Stimulated activated CD4-positive, alpha-beta T cell treated with anti-CD3 and anti-CD28 coated beads, Interleukin-15, amount 100 ng/mL, for 24 hours (primary cell): ENCODE results near the gene GPR173.

Source experiments
- DNase-seq: peaks from one replicate; pipeline ENCODE4 v3.0.0-alpha.2; 2020

Gene GPR173

GRCh38 chrX:53071604-53072417 is 23.2 kb downstream of the GPR173 start:
- DNase-seq, result peak; percentile 67

DNA sequence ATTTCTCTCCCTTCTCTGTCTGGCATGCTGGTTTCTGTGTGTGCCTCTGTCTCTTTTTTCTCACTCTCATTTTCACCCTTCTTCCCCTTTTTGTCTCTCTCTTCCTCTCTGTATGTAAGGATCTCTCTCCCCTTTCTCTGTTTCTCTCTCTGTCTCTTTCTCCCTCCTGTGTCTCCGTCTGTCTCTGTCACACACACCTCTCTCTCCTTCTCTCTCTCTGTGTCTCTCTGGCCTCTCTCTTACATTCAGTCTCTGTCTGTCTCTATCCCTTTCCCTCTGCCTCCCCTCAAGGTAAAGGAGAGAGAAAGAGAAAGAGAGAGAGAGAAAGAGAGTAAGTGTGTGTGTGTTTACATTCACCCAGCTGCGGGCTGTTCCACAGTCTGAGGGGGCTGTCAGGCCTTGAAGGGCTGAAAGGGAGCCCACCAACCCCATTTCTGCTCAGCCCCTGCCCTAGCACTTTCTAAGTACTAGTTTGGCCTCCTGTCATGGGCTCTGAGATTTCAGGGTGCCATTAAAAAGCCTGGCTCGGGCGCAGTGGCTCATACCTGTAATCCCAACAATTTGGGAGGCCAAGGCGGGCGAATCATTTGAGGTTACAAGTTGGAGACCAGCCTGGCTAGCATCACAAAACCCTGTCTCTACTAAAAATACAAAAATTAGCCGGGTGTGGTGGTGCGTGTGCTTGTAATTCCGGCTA is 24.0 kb downstream of the GPR173 start:
- DNase-seq, result no peak

DNA sequence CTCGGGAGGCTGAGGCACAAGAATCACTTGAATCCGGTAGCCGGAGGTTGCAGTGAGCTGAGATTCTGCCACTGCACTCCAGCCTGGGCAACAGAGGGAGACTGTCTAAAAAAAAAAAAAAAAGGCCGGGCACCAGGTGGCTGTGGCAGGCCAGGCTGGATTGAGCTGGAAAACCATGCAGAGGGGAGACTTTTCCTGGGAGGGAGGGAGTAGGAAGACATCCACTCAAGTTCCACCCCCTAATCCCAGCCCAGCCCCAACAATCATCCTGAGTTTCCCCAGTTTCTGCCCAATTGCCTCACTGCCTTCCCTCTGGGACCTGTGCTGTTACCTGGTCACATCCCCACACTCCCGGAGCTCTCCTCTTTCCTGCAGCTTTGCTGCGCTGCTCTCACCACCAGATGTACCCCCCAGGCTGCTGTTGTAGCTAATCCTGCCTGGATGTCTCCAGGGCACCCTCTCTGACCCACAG is 24.6 kb downstream of the GPR173 start:
- DNase-seq, result no peak

DNA sequence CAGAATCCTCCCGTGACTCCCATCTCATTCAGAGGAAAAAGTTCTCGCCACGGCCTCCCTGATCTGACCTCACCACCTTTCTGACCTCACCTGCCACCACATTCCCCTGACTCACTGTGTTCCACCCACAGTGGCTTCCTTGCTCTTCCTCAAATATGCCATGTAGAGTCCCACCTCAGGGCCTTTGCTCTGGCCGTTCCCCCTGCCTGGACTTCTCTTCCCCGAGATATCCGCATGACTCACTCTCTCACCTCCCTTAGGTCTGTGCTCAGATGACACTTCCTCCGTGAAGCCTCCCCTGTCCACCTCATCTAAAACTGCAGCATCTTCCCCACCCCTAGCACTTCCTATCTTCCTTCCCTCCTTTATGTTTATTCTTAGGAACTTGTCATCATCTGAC is 26.4 kb downstream of the GPR173 start:
- DNase-seq, result no peak

GRCh38 chrX:53076671-53077070 is 28.1 kb downstream of the GPR173 start:
- no peak for DNase-seq

DNA sequence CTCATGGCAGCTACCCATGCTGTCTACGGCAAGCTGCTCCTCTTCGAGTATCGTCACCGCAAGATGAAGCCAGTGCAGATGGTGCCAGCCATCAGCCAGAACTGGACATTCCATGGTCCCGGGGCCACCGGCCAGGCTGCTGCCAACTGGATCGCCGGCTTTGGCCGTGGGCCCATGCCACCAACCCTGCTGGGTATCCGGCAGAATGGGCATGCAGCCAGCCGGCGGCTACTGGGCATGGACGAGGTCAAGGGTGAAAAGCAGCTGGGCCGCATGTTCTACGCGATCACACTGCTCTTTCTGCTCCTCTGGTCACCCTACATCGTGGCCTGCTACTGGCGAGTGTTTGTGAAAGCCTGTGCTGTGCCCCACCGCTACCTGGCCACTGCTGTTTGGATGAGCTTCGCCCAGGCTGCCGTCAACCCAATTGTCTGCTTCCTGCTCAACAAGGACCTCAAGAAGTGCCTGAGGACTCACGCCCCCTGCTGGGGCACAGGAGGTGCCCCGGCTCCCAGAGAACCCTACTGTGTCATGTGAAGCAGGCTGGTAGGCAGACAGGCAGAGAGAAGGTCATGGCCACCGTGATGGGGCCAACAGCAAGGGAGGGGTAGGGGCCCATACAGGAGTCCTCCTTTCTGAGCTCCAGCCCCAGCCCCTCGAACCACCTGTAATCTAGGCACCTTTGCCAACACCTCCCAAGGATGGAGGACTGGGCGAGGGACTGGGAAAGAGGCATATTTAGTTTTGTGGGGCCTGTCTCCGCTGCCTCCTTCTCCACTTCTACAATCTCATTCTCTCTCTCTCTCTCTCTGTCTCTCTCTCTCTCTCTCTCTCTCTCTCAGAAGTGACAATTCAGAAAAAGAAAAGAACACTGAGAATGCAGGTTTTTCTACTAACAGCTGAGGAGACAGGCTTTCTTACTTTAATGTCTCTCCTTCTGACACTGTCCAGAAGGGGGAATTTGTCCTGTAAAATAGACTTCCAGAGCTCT is 28.9 kb downstream of the GPR173 start:
- no peak for DNase-seq

DNA sequence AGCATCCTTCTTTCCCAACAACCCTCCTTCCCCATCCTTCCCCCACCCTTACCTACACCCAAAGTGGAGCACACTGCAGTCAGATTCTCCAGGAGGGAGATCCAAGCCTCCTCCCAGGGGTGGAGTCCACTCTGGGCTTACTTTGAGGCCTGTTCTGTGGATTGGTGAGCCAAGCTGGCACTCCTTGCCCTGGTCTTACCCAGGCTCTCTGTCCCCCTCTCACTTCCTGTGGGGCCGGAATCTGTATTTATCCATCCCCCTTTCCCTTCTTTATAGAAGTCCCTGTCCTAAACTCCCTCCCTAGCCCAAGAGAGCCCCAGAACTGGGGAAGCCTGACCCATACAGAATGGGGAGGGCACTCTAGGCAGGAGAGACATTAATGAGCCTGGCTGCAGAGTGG is 30.4 kb downstream of the GPR173 start:
- no peak for DNase-seq

GRCh38 chrX:53080628-53081580 is 32.3 kb downstream of the GPR173 start:
- no peak for DNase-seq

- peak; percentile 94 for DNase-seq
These were observed 33.6 kb downstream of the GPR173 start, which contains the start of gene TSPYL2 for GRCh38 chrX:53081925-53082772. TSPYL2 (plus strand) TSS chrX:53082367; CDS start chrX:53082499, 132 bp downstream.

DNA sequence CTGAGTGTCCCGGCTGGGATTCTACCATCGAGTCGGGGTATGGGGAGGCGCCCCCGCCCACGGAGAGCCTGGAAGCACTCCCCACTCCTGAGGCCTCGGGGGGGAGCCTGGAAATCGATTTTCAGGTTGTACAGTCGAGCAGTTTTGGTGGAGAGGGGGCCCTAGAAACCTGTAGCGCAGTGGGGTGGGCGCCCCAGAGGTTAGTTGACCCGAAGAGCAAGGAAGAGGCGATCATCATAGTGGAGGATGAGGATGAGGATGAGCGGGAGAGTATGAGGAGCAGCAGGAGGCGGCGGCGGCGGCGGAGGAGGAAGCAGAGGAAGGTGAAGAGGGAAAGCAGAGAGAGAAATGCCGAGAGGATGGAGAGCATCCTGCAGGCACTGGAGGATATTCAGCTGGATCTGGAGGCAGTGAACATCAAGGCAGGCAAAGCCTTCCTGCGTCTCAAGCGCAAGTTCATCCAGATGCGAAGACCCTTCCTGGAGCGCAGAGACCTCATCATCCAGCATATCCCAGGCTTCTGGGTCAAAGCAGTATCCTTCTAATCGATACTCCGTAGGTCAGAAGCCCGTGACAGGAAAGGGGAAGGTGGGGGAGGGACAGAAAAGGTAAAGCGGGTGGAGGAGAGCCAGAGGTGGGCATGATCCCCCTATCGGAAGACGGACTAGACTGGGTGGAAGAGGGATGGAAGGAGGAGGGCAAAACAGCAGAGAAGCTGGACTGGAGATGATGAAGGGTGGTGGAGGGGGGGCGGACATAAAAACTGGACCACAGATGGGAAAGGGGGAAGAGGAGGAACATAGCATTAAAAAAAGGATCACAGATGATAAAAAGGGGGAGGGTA is 34.4 kb downstream of the GPR173 start:
- DNase-seq, result no peak

DNA sequence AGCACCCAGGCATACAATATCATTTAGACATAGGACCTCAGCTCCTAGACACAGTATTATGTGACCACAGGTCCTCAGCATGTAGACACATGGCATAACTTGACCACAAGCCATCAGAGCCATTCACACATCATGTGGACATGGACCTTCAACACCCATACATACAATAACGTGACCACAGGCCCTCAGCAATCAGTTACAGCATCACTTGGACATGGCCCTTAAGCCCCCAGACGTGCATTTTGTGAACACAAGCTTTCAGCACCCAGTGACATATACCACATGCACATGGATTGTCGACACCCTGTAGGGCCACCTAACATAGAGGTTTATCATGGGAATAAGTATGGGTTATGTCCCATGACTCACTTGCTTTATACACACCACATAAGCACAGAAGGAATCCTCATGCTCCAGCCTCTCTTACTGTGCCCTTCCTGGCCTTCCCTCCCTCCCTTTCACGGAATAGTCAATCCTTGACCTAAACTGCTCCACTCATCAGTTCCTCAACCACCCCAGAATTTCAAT is 35.5 kb downstream of the GPR173 start:
- no peak for DNase-seq

DNA sequence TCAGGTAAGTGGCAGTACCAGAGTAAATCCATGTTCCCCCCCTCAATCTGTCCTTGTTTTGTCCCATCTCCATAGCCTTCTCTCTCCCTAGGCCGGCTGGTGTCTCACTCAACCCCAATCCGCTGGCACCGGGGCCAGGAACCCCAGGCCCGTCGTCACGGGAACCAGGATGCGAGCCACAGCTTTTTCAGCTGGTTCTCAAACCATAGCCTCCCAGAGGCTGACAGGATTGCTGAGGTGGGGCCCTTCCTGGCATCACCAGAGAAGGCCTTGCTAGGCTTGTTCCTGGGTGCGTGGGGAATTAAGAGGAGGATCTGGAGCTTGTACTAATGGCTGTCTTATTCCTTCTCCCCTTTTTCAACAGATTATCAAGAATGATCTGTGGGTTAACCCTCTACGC is 36.3 kb downstream of the GPR173 start:
- no peak for DNase-seq

- DNase-seq, result no peak
These were observed 37.2 kb downstream of the GPR173 start for GRCh38 chrX:53085661-53086229.

DNA sequence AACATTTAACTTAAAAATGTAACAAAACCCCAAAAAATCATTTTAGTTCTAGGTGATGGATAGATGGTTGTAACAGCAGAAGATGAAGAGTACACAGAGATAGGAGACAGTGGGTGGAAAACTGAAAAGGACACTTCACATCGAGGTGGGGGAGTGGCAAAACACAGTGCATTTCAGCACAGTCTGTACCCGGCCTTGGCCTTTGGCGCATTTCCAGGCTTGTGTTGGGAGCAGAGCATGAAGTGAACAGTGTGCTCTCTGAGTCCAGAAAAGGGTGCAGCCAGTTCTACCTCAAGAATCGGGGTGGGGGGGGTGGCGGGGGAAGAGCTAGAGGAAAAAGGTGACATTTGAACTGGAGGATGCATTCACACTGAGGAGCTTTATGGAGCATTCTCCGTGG is 37.9 kb downstream of the GPR173 start:
- DNase-seq, result no peak

GRCh38 chrX:53087388-53087831 is 38.8 kb downstream of the GPR173 start:
- no peak for DNase-seq

DNA sequence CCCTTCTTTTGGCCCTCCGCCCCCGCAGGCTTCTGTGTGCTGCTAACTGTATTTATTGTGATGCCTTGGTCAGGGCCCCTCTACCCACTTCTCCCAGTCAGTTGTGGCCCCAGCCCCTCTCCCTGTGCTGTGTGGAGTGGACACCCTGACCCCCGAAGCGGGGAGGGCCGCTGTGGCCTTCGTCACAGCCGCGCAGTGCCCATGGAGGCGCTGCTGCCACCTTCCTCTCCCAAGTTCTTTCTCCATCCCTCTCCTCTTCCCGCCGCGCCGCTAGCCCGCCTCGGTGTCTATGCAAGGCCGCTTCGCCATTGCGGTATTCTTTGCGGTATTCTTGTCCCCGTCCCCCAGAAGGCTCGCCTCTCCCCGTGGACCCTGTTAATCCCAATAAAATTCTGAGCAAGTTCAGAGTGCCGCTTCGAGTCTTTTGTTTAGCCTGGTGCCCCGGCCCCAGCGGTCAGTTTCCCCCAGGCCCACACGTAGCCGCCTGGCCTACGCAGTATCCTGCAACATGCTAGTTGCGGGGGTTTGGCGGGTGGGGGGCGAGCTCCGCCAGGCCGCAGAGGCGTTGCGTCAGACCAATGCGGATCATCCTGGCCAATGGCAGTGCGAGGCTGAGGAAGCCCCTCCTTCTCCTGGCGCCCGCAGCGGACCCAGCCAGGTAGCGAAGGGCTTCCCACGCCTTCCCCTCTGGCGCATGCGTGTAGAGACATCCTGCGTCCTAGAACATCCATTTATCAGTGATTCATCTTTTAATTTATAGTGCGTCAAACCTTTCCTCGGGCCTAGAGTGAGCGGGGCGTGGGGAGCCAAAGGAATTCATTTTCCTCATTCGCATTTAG is 39.8 kb downstream of the GPR173 start:
- peak; percentile 85 for DNase-seq

- DNase-seq, result peak; percentile 51
These were observed 40.7 kb downstream of the GPR173 start for GRCh38 chrX:53089224-53089842.

- DNase-seq, result no peak
These were observed 41.3 kb downstream of the GPR173 start for GRCh38 chrX:53089925-53090324.
